ENCODE data around the gene PMEPA1. TPM values are rescaled to one million over a fixed set of nuclear protein-coding genes. Genes with fewer than 3 reads are reported as not detected.

Gene PMEPA1
- total and polyA plus RNA-seq, 2 experiments from 2014 or later: 6.1 to 11.8 TPM

- no peak overlapping the region for H3K4me3 ChIP-seq
- H3K79me2 ChIP-seq (ENCODE audit: insufficient read depth): no peaks in the 10 kb centered on the region
- H3F3A ChIP-seq (ENCODE audit: insufficient read depth): peaks cover under 1% of the 10 kb centered on the region; the same call in 1 of the 2 replicates
- in situ Hi-C loops (cut with MboI): no loop called here
- H3K27ac ChIP-seq: no peak overlapping the region
- DNase-seq: no peak
- no peaks in the 10 kb centered on the region for H3K4me1 ChIP-seq (ENCODE audit: insufficient read depth)
- no peaks in the 10 kb centered on the region for H3K36me3 ChIP-seq (ENCODE audit: low read depth)
- WGBS, 2 experiments (ENCODE audit: low coverage in 1 of 2, low lambda C conversion rate in 2 of 2, missing lambda C conversion rate in 2 of 2): 53 to 59% methylated on average over 11 of the region's 11 CpGs
- H3K9me3 ChIP-seq (ENCODE audit: low read depth): no peaks in the 10 kb centered on the region
- H4K20me1 ChIP-seq (ENCODE audit: insufficient read depth): no peaks in the 10 kb centered on the region
- H3K9ac ChIP-seq: no peak overlapping the region
- TF ChIP-seq EZH2phosphoT487 (IDR thresholded peaks at IDR 0.05; ENCODE audit: insufficient read depth, low read depth): no peak
- no peak for TF ChIP-seq EZH2 (IDR thresholded peaks at IDR 0.05; ENCODE audit: insufficient read depth, poor library complexity, severe bottlenecking)
- no peaks in the 10 kb centered on the region for H3K9me2 ChIP-seq (ENCODE audit: insufficient read depth)
- no peaks in the 10 kb centered on the region for H3K27me3 ChIP-seq (replicated peaks; ENCODE audit: insufficient read depth)
- no peak overlapping the region for H2AFZ ChIP-seq
- H3K4me2 ChIP-seq (ENCODE audit: unreplicated experiment): no peak overlapping the region
Observed at GRCh38 chr20:57742507-57743181, 32.8 kb upstream of the PMEPA1 start.

GRCh38 chr20:57738484-57738883 is 28.7 kb upstream of the PMEPA1 start:
- Histone ChIP-seq H3K9me3 (ENCODE audit: low read depth) (no peaks in the 10 kb centered on the region), H3K79me2 (ENCODE audit: insufficient read depth) (no peaks in the 10 kb centered on the region), H3K9me2 (ENCODE audit: insufficient read depth) (no peaks in the 10 kb centered on the region), H4K20me1 (ENCODE audit: insufficient read depth) (no peaks in the 10 kb centered on the region), H3K4me3 (no peak overlapping the region), H3K36me3 (ENCODE audit: low read depth) (no peaks in the 10 kb centered on the region), H3K9ac (no peak overlapping the region), H3F3A (ENCODE audit: insufficient read depth) (no peaks in the 10 kb centered on the region), H3K4me1 (ENCODE audit: insufficient read depth) (no peaks in the 10 kb centered on the region), H2AFZ (no peak overlapping the region), H3K27me3 (replicated peaks; ENCODE audit: insufficient read depth) (peaks cover 11% of the 10 kb centered on the region; the same call in 1 of the 2 replicates), H3K27ac (no peak overlapping the region), H3K4me2 (ENCODE audit: unreplicated experiment) (no peak overlapping the region)
- in situ Hi-C loops (cut with MboI): no loop called here
- DNase-seq: peak; percentile 17
- TF ChIP-seq EZH2phosphoT487 (IDR thresholded peaks at IDR 0.05; ENCODE audit: insufficient read depth, low read depth): no peak
- TF ChIP-seq EZH2 (IDR thresholded peaks at IDR 0.05; ENCODE audit: insufficient read depth, poor library complexity, severe bottlenecking): no peak
- WGBS, 2 experiments (ENCODE audit: low coverage in 1 of 2, low lambda C conversion rate in 2 of 2, missing lambda C conversion rate in 2 of 2): 21 to 24% methylated on average over 2 of the region's 2 CpGs

- no peaks in the 10 kb centered on the region for H3K9me3 ChIP-seq (ENCODE audit: low read depth)
- no peak for DNase-seq
- H2AFZ ChIP-seq: no peak overlapping the region
- no peaks in the 10 kb centered on the region for H3F3A ChIP-seq (ENCODE audit: insufficient read depth)
- H3K79me2 ChIP-seq (ENCODE audit: insufficient read depth): no peaks in the 10 kb centered on the region
- in situ Hi-C loops (cut with MboI): no loop called here
- H3K4me3 ChIP-seq: no peak overlapping the region
- WGBS, 2 experiments (ENCODE audit: low coverage in 1 of 2, low lambda C conversion rate in 2 of 2, missing lambda C conversion rate in 2 of 2): 87 to 95% methylated on average over 2 of the region's 2 CpGs
- no peak overlapping the region for H3K4me2 ChIP-seq (ENCODE audit: unreplicated experiment)
- no peak overlapping the region for H3K27ac ChIP-seq
- TF ChIP-seq EZH2 (IDR thresholded peaks at IDR 0.05; ENCODE audit: insufficient read depth, poor library complexity, severe bottlenecking): no peak
- no peak for TF ChIP-seq EZH2phosphoT487 (IDR thresholded peaks at IDR 0.05; ENCODE audit: insufficient read depth, low read depth)
- peaks cover 11% of the 10 kb centered on the region; the same call in 1 of the 2 replicates for H3K27me3 ChIP-seq (replicated peaks; ENCODE audit: insufficient read depth)
- H3K36me3 ChIP-seq (ENCODE audit: low read depth): no peaks in the 10 kb centered on the region
- no peaks in the 10 kb centered on the region for H4K20me1 ChIP-seq (ENCODE audit: insufficient read depth)
- H3K9ac ChIP-seq: no peak overlapping the region
- H3K4me1 ChIP-seq (ENCODE audit: insufficient read depth): no peaks in the 10 kb centered on the region
- H3K9me2 ChIP-seq (ENCODE audit: insufficient read depth): no peaks in the 10 kb centered on the region
Observed at GRCh38 chr20:57738053-57738452, 28.2 kb upstream of the PMEPA1 start.

- Histone ChIP-seq H3K36me3 (ENCODE audit: low read depth) (no peaks in the 10 kb centered on the region), H3K4me1 (ENCODE audit: insufficient read depth) (no peaks in the 10 kb centered on the region), H3K9ac (no peak overlapping the region), H4K20me1 (ENCODE audit: insufficient read depth) (no peaks in the 10 kb centered on the region), H3F3A (ENCODE audit: insufficient read depth) (no peaks in the 10 kb centered on the region), H2AFZ (no peak overlapping the region), H3K4me2 (ENCODE audit: unreplicated experiment) (no peak overlapping the region), H3K4me3 (no peak overlapping the region), H3K9me3 (ENCODE audit: low read depth) (no peaks in the 10 kb centered on the region), H3K79me2 (ENCODE audit: insufficient read depth) (no peaks in the 10 kb centered on the region), H3K27ac (no peak overlapping the region), H3K27me3 (replicated peaks; ENCODE audit: insufficient read depth) (peaks cover 11% of the 10 kb centered on the region; the same call in 1 of the 2 replicates), H3K9me2 (ENCODE audit: insufficient read depth) (no peaks in the 10 kb centered on the region)
- TF ChIP-seq EZH2phosphoT487 (IDR thresholded peaks at IDR 0.05; ENCODE audit: insufficient read depth, low read depth): no peak
- TF ChIP-seq EZH2 (IDR thresholded peaks at IDR 0.05; ENCODE audit: insufficient read depth, poor library complexity, severe bottlenecking): no peak
- WGBS, 2 experiments (ENCODE audit: low coverage in 1 of 2, low lambda C conversion rate in 2 of 2, missing lambda C conversion rate in 2 of 2): 73 to 78% methylated on average over 4 of the region's 4 CpGs
- DNase-seq: no peak
- in situ Hi-C loops (cut with MboI): no loop called here
Observed at GRCh38 chr20:57737349-57737748, 27.5 kb upstream of the PMEPA1 start.
